Upper lobe of left lung (tissue), 6 donors: ENCODE results near the gene TEX22. TPM values are rescaled to one million over a fixed set of nuclear protein-coding genes. Genes with fewer than 3 reads are reported as not detected.
A peak's percentile ranks its signal among the peaks of the same experiment; 100 is the strongest.

ENCODE experiments used
- ATAC-seq, 2 donors: fragments of 200-7000 bp; cut with Tn5 transposase; one replicate each; pipeline ENCODE4 v1.9.1; 2022; ENCODE audit warnings: mild to moderate bottlenecking in 2 of 2, moderate library complexity in 2 of 2; ENCODE audit not compliant: low FRiP score in 2 of 2
- DNase-seq, 2 donors: peaks; one replicate each; pipeline ENCODE4 v3.0.0-alpha.2; 2019 to 2020
- H3K27ac ChIP-seq, 4 donors: fragments of 200-600 bp; sonication (generic); one replicate each; pipeline ENCODE4 v1.5.1; 2016 to 2019
- H3K27me3 ChIP-seq, 4 donors: fragments of 200-600 bp; sonication (generic); one replicate each; pipeline ENCODE4 v1.5.1; 2017 to 2019
- H3K36me3 ChIP-seq, 4 donors: fragments of 200-600 bp; sonication (generic); one replicate each; pipeline ENCODE4 v1.5.1; 2016 to 2019
- H3K4me1 ChIP-seq, 4 donors: fragments of 200-600 bp; sonication (generic); one replicate each; pipeline ENCODE4 v1.5.1; 2018 to 2019
- H3K4me3 ChIP-seq, 4 donors: fragments of 200-600 bp; sonication (generic); one replicate each; pipeline ENCODE4 v1.5.1; 2017 to 2019; ENCODE audit warnings: mild to moderate bottlenecking in 2 of 4, moderate library complexity in 1 of 4
- H3K9me3 ChIP-seq, 4 donors: fragments of 200-600 bp; sonication (generic); one replicate each; pipeline ENCODE4 v1.5.1; 2018 to 2019
- EP300 ChIP-seq, 4 donors: sonication (generic); formaldehyde crosslinking; IDR thresholded peaks; one replicate each; pipeline ENCODE4 v1.5.1; 2017; ENCODE audit warnings: antibody characterized with exemption in 4 of 4, control low read depth in 2 of 4
- POLR2A ChIP-seq, 4 donors: fragments of 450-650 bp; IDR thresholded peaks; one replicate each; pipeline ENCODE4 v1.5.1; 2016 to 2017; ENCODE audit warnings: antibody characterized with exemption in 4 of 4, mild to moderate bottlenecking in 2 of 4
- POLR2AphosphoS5 ChIP-seq, 2 donors: sonication (generic); formaldehyde crosslinking; IDR thresholded peaks; one replicate each; pipeline ENCODE4 v1.5.1; 2017; ENCODE audit warnings: antibody characterized with exemption in 2 of 2
- WGBS, 2 donors: methylation state at CpG; one replicate each; pipeline ENCODE4 v1.1.5; 2017 to 2018; 5-methylcytosine and 5-hydroxymethylcytosine counted together
- total RNA-seq, 6 donors: library from RNA; depleted of rRNA in 4 of 6; stranded (reverse); fragments of >200 nt in 4 of 6; gene quantifications; one replicate each; pipeline versions ENCODE4 v1.1.0 to v1.2.1, GENCODE V29; 2016 to 2021
- TF ChIP-seq, protein P1 (sequence below), 6 experiments: fragments of 450-650 bp in 4 of 6; fragments of 200-600 bp in 2 of 6; sonication (generic) in 2 of 6; IDR thresholded peaks; one replicate each; pipeline ENCODE4 v1.5.1; 2016 to 2019; ENCODE audit warnings: antibody characterized with exemption in 6 of 6
- donor health status: DM: no; HTN: no; CAD: no; lungs with moderate emphysema.
- donor health status: DM: no; HTN: yes; CAD: no; lungs with severe emphysema.

TEX22 gene
- total RNA-seq, 6 donors from 2014 or later: 1.2 to 2.1 (median 1.9) TPM; not detected in 3

DNA sequence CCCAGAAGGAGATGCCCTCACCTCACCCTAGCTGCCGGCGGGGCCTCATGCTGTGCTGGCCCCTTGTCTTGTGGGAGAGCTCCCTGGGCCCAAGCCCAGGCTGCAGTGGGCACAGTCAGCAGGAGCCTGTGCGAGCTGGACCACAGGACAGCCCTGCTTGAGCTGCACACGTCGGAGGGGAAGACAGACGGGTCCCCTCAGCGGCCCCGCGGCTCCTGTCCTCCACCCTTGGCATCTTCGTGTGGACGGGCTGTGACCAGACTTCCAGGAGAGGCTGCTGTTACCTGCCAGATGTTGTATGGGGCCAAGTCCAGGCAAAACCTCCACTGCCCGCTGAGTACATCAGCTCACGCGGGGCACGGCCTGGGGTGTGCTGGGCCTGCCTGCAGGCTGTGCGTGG, 9.4 kb upstream of the TEX22 start:
- TF ChIP-seq POLR2A (IDR thresholded peaks at IDR 0.05) (no peak), EP300 (IDR thresholded peaks at IDR 0.05) (no peak), POLR2AphosphoS5 (IDR thresholded peaks at IDR 0.05) (no peak)
- TF ChIP-seq, protein P1, sequence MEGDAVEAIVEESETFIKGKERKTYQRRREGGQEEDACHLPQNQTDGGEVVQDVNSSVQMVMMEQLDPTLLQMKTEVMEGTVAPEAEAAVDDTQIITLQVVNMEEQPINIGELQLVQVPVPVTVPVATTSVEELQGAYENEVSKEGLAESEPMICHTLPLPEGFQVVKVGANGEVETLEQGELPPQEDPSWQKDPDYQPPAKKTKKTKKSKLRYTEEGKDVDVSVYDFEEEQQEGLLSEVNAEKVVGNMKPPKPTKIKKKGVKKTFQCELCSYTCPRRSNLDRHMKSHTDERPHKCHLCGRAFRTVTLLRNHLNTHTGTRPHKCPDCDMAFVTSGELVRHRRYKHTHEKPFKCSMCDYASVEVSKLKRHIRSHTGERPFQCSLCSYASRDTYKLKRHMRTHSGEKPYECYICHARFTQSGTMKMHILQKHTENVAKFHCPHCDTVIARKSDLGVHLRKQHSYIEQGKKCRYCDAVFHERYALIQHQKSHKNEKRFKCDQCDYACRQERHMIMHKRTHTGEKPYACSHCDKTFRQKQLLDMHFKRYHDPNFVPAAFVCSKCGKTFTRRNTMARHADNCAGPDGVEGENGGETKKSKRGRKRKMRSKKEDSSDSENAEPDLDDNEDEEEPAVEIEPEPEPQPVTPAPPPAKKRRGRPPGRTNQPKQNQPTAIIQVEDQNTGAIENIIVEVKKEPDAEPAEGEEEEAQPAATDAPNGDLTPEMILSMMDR (IDR thresholded peaks at IDR 0.05): no peak

DNA sequence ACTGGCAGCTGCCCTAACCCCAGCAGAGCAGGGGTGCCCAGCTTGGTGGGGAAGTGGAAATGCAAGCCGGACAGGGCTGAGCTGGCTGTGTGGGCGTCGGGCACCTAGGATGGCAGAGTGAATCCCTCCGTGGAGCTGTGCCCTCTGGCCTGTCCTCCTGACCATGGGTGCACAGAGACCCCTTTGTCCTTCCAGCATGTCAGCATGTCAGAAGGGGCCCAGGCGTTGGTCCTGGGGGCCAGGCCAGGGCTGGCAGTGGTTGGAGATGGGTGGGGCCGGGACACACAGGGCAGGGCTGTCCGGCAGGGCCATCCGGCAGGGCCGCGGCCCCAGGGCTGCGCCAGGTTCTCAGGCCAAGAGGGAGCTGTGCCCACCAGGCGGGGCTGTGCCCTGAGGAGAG, 8.8 kb upstream of the TEX22 start:
- peak in 1 of 2 donors; percentile 23 for ATAC-seq
- H3K36me3 ChIP-seq: peaks cover 0 to 41% (median 29%) of the 10 kb centered on the region in 4 donors
- H3K4me3 ChIP-seq: no peak overlapping the region
- TF ChIP-seq EP300 (IDR thresholded peaks at IDR 0.05): no peak
- TF ChIP-seq, protein P1 (IDR thresholded peaks at IDR 0.05): no peak
- TF ChIP-seq POLR2A (IDR thresholded peaks at IDR 0.05): no peak
- TF ChIP-seq POLR2AphosphoS5 (IDR thresholded peaks at IDR 0.05): no peak
- H3K27me3 ChIP-seq: no peaks in the 10 kb centered on the region
- peaks cover 0 to 20% (median 10%) of the 10 kb centered on the region in 4 donors for H3K4me1 ChIP-seq
- DNase-seq: peak; percentile 29 to 80
- peak overlapping the region in 3 of 4 donors; percentile 22 to 68 (median 40) for H3K27ac ChIP-seq
- no peaks in the 10 kb centered on the region for H3K9me3 ChIP-seq
- WGBS, 2 donors: 56 to 61% methylated on average over 9 to 12 of the region's 12 CpGs

More for the DNA sequence above, 9.4 kb upstream of the TEX22 start:
- no peaks in the 10 kb centered on the region for H3K27me3 ChIP-seq
- H3K4me3 ChIP-seq: no peak overlapping the region
- peaks cover 0 to 20% (median 10%) of the 10 kb centered on the region in 4 donors for H3K4me1 ChIP-seq
- H3K36me3 ChIP-seq: peaks cover 3 to 44% (median 34%) of the 10 kb centered on the region in 4 donors
- peak; percentile 16 to 72 for DNase-seq
- H3K9me3 ChIP-seq: no peaks in the 10 kb centered on the region
- H3K27ac ChIP-seq: peak overlapping the region in 1 of 4 donors; percentile 68
- 88 to 90% methylated on average over 4 to 16 of the region's 16 CpGs for WGBS, 2 donors
- ATAC-seq: no peak

DNA sequence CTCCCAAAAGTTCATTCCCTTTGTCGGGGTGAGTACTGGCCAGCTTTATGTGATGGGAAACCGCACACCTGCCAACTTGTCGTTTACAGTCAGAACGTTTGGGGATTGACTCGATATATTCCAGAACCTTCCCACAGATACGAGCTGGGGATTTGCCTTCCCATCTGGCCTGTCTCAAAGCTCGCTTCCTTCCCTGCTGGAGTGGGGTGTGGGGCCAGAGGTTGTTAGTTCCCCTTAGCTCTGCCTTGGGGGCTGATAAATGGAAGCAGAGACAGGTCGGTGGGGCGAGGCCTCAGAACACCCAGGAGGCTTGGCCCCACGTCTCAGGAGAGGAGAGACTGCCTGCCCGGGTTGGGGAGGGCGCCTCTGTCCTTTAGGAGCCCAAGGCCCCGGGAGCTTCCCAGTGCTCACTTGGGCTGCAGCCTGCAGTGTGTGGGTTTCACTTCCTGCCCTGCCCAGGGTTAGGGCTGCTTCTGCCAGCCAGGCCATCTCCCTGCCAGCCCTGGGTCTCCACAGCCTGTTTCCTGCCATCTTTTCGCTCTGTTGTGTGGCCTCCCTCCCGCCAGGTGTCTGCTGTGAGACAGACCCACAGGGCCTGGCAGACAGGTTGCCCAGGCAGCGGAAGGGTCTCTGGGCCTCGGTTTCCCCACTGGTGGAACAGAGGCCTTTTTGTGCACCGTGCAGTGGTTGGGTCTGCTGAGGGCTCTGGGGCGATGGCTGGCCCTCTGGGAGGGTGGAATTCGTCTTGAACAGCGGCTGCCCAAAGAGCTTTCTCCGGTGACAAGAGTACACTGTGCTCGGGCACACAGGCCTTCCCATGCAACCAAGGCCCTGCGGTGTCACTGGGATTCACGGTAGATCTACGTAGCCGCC, 8.1 kb upstream of the TEX22 start:
- Histone ChIP-seq H3K27me3 (no peaks in the 10 kb centered on the region), H3K4me1 (peaks cover 0 to 20% (median 10%) of the 10 kb centered on the region in 4 donors), H3K27ac (peak overlapping the region in 3 of 4 donors; percentile 22 to 68 (median 40)), H3K9me3 (no peaks in the 10 kb centered on the region), H3K4me3 (no peak overlapping the region), H3K36me3 (peaks cover 0 to 39% (median 22%) of the 10 kb centered on the region in 4 donors)
- DNase-seq (peak; percentile 27 to 49), ATAC-seq (peak in 1 of 2 donors; percentile 54)
- WGBS, 2 donors: 70 to 81% methylated on average over 14 to 21 of the region's 27 CpGs
- TF ChIP-seq EP300 (IDR thresholded peaks at IDR 0.05) (no peak), POLR2A (IDR thresholded peaks at IDR 0.05) (no peak), POLR2AphosphoS5 (IDR thresholded peaks at IDR 0.05) (no peak)
- TF ChIP-seq, protein P1 (IDR thresholded peaks at IDR 0.05): no peak

DNA sequence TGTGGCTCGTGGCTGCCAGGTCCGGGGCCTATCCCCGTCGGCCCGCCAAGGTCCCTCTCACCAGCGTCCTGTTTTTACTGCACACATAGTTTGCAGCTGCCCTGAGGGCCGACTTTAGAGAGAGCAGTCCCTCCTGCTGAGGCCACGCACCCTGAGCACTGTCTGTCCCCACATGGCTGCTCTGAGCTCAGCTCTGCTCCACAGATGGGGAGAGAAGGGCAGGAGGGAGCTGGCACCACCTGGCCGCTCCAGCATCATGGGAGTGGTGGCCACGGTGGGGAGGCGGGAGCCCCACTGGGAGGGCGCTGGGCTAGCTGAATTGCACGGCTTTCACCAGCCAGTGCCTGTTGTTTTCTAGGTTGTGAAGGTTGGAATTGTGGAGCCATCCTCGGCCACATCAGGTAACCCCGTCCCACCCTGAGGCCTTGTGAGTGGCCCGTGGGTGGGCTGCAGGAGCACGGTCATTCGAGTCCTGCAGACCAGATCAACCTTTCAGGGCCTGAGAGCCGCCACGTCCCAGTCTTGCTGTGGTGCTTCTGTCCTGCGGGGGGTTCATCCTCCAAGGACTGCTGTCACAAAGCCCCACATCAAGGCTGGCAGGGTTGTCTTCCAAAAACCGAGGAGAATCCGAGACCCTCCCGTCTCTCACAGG, 7.4 kb upstream of the TEX22 start:
- Histone ChIP-seq H3K27me3 (no peaks in the 10 kb centered on the region), H3K27ac (no peak overlapping the region), H3K4me3 (no peak overlapping the region), H3K4me1 (peaks cover 0 to 20% (median 10%) of the 10 kb centered on the region in 4 donors), H3K36me3 (peaks cover 0 to 33% (median 18%) of the 10 kb centered on the region in 4 donors), H3K9me3 (no peaks in the 10 kb centered on the region)
- TF ChIP-seq POLR2AphosphoS5 (IDR thresholded peaks at IDR 0.05): no peak
- TF ChIP-seq, protein P1 (IDR thresholded peaks at IDR 0.05): no peak
- TF ChIP-seq EP300 (IDR thresholded peaks at IDR 0.05): no peak
- TF ChIP-seq POLR2A (IDR thresholded peaks at IDR 0.05): no peak
- ATAC-seq (no peak), DNase-seq (peak; percentile 17 to 67)
- 81 to 91% methylated on average over 9 to 24 of the region's 24 CpGs for WGBS, 2 donors
